GM04504 (cell line): Measurements from ENCODE around the gene TBX19.

Experiments
- DNase-seq: peaks from one replicate; pipeline ENCODE4 v3.0.0-alpha.2; 2012; ENCODE audit warnings: low read depth

TBX19 gene

DNA sequence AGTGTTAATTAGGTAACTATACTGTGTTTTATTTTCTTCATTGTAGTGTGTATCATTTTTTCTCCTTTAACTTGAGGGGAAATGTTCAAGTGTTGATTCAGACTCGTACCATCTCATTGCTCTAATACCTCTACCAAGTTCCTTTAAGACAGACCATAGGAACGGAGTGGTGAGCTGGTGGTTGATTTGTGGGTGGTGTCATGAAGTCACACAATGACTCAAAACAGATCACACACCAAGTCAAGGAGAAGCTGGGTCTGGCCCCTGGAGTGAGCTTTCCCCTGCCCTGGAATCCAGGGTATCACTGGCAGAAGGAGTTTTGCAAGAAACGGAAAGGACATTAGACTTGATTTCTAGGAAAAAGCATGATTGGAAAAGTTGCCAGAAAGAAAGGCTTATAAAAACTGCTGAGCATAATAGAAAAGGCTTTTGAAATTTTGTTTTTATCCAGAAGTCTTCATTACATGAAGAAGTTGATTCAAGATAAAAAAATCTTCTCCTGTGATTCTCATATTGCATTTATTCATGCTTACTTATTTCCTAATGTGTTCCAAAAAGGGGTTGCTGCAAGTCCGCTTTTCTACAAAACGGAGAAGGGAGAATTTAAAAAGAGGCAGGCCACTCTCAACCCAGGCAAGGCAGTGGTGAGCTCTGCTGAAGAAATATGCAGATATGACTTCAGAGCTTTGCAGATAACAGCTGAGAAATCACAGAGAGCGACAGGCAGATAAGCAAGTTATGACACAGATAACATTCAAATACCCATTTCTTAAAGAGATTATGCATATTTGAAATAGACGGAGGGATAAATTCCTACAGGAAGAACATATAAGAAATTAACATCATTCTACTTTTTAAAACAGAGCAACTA, 79.7 kb downstream of the TBX19 start:
- no peak for DNase-seq

DNA sequence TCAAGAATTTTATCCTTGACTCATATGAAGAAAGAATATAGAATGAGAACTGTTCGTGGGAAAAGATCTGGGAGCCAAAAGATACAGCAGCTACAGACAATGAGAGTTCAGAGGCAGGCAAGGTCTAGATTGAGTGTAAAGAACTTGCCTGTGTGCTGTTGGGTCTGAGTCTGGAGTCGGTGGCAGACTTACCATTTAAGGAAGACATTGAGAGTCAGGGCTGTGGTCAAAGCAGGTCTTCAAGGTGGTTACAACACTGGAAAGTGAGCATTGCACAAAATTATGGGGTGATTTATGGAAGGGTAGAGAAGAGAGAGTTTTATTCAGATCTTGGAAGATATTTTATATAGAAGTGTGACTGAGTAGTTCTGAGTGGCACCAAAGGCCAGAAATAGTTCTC, 80.6 kb downstream of the TBX19 start:
- no peak for DNase-seq

DNA sequence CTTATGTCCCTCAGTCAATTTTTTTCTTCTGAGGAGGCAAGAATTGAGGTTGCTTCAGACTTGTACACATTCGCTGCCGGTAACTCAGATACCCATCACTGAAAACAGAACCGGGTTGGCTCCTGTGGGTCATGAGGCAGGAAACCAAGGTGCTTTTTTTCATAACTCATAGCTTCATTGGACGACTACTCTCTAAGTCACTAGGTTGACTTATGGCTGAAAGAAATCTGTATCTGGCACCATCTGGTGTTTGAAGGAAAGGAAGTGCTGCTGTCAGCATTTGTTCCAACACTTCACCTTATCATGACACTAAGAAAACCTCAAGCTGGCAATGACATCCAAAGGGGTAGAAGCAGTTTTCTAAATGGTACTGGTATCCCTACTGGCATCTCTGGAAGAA, 82.3 kb downstream of the TBX19 start:
- DNase-seq = no peak
